ENCODE measurements around the gene RYR2.
"Not testable (repeated sequence)": the region's sequence is repeated elsewhere in the genome, so short reads cannot be mapped to it uniquely, and the experiment has no call there.

The RYR2 gene

DNA sequence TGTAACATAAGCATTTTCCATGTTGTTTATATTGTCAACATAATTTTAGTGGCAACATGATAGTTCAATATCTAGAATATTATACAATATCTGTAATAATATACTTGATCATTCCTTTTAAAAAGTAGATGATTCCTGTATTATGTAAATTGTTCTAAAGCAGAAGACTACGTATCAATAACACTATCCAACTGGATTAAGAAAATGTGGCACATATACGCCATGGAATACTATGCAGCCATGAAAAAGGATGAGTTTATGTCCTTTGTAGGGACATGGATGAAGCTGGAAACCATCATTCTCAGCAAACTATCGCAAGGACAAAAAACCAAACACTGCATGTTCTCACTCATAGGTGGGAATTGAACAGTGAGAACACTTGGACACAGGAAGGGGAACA, 329.5 kb downstream of the RYR2 start:
- intact Hi-C loops (cut with DNase I); DNase-seq: not testable (repeated sequence)

DNA sequence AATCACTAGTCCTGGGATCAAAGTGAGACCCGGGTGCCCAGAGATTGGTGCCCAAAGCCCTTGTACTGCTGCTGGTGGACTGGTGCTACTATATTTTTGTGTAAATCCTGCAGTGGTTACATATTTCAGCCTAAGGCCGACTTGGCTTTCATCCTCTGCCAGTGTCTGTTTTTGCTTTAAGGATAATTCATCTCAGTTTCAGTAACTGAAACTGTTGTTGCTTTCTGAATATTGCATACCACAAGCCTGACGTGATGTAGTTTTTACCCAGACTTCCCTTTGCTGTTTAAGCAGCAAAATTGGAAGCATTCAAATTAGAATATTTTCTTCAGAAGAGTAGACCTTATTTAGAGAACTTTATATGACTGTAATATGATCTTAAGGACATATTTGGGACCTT, 341.8 kb downstream of the RYR2 start:
- intact Hi-C loops (cut with DNase I), result no loop called here
- DNase-seq, result no peak

DNA sequence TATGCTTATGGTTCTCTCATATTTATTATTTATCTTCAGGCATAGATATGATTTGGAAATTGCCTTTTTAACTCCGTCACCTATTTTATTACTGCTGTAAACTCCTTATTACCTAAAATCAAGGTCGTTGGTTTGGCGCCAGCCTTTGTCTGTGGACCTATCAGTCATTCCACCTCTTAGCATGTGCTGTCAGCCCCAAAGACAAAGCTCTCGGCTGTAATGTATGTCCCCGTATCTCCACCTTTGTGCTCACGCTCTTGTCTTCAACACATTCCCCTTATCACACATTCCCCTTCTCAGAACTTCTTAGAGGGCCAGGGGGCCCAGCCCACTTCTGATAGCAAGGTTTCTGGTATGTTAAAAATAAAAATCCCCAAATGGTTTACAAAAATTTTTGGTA, 342.2 kb downstream of the RYR2 start:
- no peak for DNase-seq
- intact Hi-C loops (cut with DNase I), result no loop called here

- DNase-seq, result no peak
- intact Hi-C loops (cut with DNase I), result no loop called here
Measured at GRCh38 chr1:237386362-237387143, 344.6 kb downstream of the RYR2 start.

- intact Hi-C loops (cut with DNase I), result no loop called here
- DNase-seq, result no peak
Measured at GRCh38 chr1:237387144-237387505, 345.1 kb downstream of the RYR2 start.

DNA sequence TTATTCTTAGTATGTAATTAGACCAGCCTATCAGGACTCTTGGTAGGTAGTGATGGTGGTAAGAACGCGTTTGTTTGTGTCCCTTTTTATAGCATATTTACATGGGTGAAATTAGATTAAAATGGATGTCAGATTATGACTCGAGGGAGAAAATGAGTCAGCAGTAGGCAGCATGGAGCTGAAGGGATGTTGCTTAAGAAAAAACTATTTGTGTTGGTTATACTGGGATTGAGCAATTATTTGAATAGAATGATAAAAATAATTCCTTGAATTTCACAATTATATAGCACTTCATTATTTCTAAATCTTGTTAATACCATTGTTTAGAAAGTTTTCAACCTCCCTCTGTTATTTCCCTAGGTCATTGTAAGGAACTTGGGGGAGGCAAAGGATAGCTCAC, 348.8 kb downstream of the RYR2 start:
- no peak for DNase-seq

DNA sequence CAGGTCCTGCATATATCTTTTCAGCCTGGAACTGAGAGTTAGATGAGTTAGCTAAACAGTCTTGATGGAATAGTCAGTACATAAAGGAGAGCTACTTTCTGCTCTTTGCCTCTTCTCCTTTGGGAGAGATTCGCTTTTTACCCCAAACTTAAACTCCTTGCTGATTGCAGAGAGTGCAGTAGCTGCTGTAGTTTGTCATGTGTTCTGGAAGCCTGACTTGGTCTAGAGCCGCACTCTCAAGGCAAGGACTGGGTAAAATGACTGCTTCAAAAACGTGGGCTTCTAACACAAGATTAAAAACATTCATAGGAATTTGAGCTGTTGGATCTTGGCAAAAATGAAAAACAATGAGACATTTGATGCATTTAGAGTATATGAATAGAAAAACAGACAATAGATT, 351.6 kb downstream of the RYR2 start:
- peak in 9 of 42 donors; percentile 14 to 60 (median 21) for DNase-seq
- intact Hi-C loops (cut with DNase I), result no loop called here

More for the DNA sequence above, 348.8 kb downstream of the RYR2 start:
- intact Hi-C loops (cut with DNase I), result no loop called here

- peak in 19 of 42 donors; percentile 13 to 58 (median 31) for DNase-seq
- intact Hi-C loops (cut with DNase I), result no loop called here
Measured at GRCh38 chr1:237394281-237394680, 352.3 kb downstream of the RYR2 start.

DNA sequence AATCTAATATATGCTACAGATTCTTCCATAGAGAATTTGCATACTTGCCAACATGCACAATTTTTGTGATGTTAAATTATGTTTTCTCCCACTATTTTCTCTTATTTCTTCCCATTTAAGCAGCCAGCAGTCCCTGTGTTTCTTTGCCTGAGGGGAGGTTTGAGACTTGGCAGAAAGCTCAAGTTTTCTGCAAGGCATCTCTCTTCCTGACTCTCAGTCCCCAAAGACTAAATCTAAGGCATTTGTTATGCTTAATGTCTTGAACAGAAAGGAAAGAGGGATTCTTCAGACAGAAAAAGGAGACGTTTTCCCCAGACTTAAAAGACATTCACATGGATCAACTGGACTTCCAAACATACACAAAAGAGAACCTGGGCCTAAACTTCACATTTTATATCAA, 354.4 kb downstream of the RYR2 start:
- intact Hi-C loops (cut with DNase I), result no loop called here
- no peak for DNase-seq

- DNase-seq, result no peak
- intact Hi-C loops (cut with DNase I), result no loop called here
Measured at GRCh38 chr1:237398751-237399150, 356.8 kb downstream of the RYR2 start.

DNA sequence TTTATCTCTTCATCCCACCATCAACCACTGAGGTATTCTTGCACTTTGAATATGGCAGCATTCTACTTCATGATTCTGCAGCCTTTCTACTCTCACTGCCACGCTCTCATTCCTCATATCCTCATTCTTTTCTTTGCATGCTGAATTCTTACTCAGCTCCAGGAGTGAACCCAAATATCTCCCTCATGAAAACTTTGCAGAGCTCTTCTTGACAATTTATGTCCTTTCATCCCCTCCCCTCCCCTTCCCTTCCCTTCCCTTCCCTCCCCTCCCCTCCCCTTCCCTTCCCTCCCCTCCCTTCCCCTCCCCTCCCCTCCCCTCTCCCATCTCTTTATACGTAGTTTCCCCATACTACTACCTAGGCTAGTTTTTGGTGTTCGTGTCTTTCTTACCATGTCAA, 363.9 kb downstream of the RYR2 start:
- no peak for DNase-seq
- intact Hi-C loops (cut with DNase I), result no loop called here

DNA sequence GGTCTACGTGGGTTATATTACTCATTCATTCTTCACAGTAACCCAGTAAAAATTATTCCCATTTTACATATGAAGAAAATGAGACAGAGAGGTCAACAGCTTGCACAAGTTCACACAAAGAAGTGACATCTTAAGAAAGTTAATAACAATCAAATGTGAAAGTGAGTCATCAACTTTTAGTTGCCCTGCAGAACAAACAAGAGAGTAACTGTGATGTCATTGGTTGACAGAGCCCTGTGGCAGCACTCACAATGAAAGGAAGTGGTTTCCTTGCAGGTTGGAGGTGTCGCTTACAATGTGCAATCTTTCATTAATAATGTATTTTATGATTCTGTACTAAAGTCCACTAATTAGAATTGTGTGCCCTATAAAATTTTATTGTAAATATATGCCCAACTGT, 369.6 kb downstream of the RYR2 start:
- DNase-seq, result no peak
- intact Hi-C loops (cut with DNase I), result no loop called here

DNA sequence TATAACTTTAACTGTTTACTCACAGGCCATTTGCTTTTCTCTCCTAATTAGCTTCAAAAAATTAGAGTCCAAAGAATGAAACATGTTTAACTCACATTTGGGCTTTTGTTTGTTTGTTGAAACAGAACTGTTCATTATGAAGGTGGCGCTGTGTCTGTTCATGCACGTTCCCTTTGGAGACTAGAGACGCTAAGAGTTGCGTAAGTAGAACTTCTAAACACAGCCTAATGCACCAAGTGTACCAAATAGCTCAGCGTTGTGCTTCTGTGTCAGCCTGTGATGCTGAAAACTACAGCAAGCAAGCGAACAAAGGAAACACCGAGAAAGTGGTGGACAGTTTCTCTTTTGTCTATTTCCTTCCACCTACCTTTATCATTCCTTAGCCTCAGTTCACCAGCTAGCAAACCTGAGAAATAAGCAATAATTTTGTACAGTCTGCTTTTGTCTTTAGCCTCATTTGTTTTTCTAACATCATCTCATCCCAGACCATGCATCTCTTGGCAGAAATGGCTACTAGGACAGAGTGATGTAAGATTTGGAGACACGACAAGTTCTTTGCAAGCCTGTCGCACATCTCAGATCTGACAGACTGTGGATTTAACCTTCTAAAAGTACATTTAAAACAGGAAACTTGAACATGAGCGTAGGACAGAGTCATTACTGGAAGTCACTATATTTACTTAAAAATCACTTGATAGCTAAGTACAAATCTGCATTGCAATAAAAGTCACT, 375.1 kb downstream of the RYR2 start:
- no peak for DNase-seq

GRCh38 chr1:237428809-237429208, 386.8 kb downstream of the RYR2 start:
- no peak for DNase-seq
- intact Hi-C loops (cut with DNase I), result no loop called here

More for the DNA sequence above, 375.1 kb downstream of the RYR2 start:
- intact Hi-C loops (cut with DNase I), result no loop called here

GRCh38 chr1:237429252-237429651, 387.3 kb downstream of the RYR2 start:
- DNase-seq, result no peak
- intact Hi-C loops (cut with DNase I), result no loop called here

DNA sequence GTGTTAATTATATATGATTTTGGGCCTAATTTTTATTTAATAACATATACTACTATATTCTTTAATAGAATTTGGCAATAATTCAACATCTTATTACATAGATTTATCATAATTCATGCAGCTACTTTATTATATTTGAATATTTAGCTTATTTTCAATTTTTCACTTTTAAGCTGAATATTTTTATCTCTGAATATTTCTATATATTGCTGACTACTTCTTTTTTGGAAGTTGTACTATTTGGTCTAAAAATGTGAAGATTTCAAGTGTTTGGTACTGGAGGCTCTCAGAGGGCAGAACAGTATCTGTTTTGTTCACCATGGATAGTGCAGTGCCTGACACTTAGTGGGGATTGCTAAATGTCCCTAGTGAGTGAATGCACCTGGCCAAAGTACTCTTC, 389.5 kb downstream of the RYR2 start:
- DNase-seq, result no peak
- intact Hi-C loops (cut with DNase I), result no loop called here

DNA sequence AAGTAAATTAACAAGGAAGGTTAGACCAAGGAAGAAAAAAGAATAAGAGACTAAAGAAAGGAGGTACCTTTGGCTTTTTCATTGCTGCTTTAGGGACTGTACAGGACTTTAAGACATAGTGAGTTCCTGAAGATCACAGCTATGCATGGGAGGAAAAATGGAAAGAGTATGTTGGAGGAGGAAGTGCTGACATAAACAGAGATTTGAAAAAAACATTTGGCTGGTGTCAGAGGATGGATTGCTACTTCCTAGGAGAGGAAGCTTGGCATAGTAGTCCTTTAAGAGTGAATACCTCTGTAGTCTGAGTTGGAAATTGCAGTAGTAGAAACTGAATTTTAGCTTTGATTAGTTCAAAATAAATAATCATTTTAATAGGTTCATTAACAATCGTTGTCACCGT, 398.4 kb downstream of the RYR2 start:
- intact Hi-C loops (cut with DNase I), result no loop called here
- no peak for DNase-seq

- peak in 5 of 42 donors; percentile 11 to 56 (median 19) for DNase-seq
- intact Hi-C loops (cut with DNase I), result no loop called here
Measured at GRCh38 chr1:237444120-237444790, 402.3 kb downstream of the RYR2 start.

DNA sequence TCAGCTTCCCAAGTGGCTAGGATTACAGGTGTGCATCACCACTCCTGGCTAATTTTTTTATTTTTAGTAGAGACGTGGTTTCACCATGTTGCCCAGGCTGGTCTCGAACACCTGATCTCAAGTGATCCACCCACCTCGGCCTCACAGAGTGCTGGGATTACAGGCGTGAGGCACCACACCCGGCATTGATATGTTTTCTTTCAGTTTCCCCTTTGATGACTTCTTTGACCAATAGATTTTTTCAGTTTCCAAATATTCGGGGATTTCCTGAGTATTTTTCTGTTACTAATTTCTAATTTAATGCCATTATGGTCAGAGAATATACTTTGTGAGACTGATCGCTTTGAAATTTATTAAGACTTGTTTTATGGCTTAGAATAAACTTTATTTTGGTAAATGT, 406.1 kb downstream of the RYR2 start:
- intact Hi-C loops (cut with DNase I), result no loop called here
- DNase-seq, result no peak

GRCh38 chr1:237457573-237457972, 415.6 kb downstream of the RYR2 start:
- DNase-seq, result no peak
- intact Hi-C loops (cut with DNase I), result no loop called here
